Measurements from ENCODE around the gene TNFSF11.

Gene TNFSF11

DNA sequence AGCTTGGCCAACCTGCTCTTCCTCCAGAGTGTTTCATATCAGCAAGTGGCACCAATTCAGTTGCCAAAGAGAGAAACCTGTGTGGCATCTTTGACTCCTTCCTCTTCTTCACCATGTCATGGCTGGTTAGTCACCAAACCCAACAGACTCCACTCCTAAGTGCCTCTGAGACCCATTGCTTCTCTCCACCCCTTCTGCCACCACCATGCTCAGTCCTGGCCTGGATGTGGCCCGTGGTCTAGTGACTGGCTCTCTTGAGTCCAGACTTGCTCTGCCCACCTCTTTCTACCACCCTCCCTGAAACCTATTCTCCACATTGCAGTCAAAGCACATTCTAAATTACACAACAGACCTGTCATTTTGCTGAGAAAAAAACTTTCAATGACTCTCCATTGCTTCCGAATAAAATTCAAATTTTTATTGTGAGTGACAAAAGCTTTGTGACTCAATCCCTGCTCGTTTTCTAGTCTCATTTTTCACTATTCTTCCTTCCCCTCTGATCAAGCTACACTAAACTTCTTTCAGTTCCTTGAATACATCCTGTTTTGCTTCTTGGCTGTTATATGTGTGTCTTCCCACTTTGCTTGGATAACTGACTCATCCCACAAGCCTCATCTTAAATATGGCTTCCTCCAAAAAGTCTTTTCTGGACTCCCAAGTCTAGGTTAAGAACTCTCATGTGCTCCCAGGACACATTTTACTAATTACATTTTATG lies 12.0 kb upstream of the TNFSF11 start:
- no peak for DNase-seq

DNA sequence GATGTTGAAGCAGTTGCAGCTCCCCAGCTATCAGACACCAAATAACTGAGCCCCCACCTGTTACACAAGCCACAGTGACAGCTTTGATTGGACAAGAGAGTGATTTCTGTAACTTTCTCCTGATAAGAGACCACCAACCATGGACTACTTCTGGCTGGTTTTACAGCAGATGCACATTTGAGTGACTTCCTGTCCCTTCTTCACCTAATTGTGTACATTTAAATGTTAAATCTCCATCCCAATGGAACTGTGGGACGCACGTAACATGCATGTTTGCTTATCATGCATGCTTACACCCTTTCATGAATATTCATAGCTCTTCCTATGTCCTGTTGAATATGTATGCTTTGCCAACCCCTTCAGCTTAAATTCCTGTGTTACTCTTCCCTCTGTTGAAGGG lies 6.0 kb upstream of the TNFSF11 start:
- peak; percentile 49 for DNase-seq

DNA sequence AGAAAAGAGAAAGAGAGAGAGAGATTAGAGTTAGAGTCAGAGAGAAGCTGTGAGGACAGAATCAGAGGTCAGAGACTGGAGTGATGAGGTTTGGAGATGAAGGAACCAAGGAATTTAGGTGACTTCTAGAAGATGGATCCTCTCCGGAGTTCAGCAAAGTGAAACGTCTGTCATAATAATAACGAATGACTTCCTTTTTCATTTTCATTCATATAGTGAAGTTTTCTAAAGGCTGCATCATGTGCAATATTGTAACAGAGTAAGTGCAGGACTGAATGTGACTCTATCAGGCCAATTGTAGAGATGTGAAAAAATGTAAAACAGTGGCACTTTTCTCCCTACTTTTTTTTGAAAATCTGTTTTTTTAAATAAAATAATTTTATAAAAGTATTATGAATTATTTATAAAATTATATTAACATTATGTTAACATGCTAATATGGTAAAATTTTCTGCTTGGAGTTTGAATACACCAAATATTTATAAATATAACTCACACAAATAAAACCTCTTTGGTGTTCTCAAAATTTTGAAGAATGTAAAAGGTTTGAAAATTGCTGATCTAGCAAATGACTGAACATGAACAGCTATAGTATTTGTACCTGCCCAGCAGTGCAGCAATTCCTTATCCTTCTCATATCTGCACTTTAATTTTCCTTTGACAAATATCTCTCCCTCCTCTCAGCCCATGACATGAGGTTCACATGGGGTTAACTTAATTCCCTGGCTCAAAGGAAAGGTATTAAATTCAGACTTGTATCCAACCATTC lies 4.2 kb upstream of the TNFSF11 start:
- DNase-seq: no peak

DNA sequence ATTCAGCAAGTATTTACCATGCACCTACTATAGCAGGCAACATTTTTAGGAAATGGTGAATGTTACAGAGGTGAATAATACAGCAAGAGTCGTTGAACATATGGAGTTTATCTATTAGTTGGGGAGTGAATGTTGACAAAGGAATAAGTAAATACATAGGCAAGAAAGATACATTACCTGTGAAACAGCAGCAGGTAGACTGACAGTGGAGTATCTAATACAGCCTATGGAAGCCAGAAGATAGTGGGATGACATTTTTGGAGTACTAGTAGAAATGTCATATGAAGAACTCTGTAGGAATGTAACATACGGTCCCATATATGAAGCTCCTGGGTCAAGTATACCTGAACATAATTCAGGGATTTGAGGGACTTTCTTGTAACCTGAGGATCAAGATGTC lies 2.1 kb upstream of the TNFSF11 start:
- no peak for DNase-seq

DNA sequence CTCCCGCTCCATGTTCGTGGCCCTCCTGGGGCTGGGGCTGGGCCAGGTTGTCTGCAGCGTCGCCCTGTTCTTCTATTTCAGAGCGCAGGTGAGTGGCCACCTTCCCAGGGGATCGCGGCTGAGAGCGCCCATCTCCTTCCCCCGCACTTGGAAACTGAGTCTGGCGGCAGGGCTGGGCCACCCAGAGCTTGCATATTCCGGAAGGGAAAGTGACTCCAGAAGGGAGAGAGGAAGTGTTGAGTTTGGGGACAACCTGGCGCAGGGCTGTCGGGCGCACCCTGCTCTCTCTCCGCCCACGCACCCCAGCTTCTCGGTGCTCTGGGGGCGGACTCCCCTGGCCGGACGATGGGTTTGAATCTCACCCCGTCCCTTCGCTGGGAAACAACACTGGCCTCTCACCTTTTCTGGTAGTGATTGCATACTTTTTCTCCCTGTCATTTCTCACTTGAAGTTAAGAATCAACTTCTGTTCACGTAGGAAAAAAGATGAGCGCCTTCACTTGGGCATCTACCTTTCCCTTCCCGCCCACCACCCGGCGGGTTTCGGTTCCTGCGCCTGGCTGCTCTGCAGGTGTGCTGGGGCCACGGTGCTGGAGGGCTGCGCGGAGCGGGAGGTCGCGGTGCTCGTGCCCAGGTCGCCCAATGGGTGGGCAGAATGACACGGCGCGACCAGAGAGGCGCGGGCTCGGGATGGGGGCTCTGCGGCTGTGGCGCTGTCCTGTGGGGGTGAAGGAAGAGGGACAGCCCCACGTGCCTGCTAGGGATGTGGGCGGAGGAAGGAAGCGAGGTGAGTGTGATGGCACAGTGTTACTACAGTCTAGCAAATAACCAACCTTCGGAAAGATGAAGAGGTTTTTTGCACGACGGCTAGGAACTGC lies 721 bp downstream of the TNFSF11 start:
- peak; percentile 11 for DNase-seq

DNA sequence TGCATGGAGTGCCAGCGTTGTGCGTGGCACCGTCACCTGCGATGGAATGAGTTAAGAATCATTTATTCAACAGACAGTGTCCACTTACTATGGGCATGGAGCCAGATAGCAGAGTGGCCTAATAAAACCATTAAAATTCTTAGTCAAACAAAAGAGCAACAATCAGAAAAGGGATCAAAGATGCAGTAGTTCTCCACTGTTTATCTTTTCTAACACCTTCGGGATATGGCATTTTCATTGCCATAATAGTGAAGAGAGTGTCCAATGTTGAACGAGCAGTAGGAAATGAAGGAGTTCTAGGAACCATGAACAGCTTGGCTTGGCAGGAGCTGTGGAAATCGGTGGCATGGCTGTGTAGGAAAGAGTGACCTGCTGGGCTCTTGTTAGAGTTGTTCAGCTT lies 2.0 kb downstream of the TNFSF11 start:
- no peak for DNase-seq

DNA sequence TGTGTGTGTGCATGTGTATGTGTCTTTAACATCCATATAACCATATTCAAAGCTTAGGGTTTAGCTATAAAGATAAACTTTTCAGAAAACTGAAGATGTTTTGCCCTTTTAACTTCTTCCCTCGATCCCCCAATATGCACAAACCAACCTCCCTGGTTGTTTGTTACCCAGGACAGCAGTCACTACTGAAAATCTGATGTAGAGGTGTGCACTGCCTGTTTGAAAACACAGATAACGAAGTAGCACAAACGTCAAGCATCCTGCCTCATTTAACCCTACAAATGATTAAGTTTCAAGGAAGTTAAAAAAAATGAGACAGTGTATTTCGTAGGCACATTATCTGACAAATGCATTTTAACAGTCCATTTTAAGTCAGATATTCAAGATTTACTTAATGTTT lies 3.6 kb downstream of the TNFSF11 start:
- DNase-seq: no peak

DNA sequence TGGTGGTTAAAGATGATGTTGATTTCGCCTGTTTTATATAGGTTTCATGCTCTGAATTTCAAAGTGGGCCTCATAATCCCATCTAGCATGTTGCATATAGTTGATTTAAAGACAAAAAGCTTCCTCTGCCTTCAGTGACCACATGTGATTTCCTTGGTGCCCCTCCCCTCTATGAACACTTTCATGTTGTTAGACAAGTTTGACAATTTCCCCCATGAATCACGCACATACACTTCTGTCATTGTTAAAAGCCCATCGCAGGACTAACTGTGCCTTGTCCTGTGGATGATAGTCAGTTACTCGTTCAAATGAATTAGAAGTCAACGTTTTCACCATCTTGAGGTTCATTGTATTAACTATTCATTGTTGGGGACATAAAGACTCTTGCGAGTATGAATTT lies 6.7 kb downstream of the TNFSF11 start:
- DNase-seq: no peak

DNA sequence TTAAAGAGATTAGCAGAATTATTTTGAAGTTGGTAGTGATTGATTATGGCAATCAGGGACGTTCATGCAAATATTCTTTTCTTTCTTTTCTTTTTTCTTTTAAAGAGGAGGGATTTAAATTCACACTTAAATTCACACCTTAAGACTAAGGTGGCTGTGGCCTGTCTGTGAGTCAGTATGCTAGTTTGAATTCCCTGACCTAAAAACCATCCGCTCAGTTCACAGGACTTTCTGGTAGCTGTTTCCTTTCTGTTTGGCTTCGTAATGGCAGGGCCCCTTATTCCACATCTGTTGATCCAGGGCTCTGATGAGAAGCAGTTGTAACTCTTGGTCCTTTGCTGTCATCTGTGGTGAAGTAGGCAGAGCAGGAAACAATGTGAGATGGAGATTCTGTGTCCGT lies 7.5 kb downstream of the TNFSF11 start:
- no peak for DNase-seq

DNA sequence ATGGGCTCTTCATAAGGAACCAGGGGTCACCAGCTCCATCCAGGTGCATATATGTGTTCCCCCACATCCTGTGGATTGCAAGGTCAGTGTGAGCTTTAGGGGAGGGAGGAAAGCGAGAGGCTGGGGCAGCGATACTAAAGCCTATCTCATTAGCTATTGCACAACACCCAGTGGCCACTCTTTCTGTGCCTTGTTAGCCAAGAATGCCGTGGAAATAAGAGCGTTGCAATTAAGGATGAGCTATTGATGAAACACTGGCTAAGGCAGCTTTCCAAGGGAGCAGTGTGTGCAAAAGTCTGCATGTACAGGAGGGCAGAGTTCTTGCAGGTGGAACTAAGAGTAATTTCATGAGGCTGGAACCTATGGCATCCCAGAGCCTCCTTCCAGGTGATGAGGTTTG lies 17.6 kb downstream of the TNFSF11 start:
- no peak for DNase-seq

DNA sequence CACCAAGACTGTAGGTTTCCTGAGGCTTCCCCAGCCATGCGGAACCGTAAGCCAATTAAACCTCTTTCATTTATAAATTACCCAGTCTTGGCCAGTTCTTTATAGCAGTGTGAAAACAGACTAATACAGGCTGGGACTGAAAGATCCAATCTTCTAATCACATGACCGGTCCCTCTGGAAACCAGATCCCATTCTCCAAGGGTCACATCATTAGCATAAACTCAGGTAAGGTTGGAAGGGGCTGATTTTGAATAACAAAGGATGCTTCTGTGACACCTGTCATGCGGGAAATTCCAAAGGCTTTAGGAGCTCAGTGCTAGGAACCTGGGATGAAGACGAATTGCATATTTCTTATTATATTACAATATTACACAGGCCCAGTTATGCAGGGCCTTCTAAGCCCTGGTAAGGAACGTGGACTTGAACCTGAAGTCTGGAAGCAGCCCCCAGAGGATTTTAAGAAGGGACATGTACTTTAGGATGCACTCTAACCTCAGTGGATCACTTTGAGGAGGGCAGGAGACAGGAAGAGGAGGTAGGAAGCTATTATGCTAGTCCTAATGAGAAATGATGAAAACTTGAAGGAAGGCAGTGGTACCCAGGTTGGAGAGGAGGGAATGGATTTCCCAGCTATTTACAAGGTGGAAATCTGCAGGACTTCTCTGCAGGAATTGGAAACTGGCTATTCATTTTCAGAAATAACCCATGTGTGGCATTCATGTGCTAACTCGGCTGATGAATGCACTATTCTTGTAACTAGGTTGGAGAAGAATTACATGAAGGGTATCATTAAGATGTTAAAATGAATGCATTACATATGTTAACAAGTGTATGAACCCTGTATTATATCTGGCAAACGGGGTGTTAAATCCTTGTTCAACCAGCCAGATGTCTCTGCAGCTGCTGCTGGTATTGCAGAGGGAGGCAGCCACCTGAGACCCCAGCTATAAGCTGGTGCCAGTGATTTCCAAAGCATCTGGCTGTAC lies 19.3 kb downstream of the TNFSF11 start:
- DNase-seq: no peak

DNA sequence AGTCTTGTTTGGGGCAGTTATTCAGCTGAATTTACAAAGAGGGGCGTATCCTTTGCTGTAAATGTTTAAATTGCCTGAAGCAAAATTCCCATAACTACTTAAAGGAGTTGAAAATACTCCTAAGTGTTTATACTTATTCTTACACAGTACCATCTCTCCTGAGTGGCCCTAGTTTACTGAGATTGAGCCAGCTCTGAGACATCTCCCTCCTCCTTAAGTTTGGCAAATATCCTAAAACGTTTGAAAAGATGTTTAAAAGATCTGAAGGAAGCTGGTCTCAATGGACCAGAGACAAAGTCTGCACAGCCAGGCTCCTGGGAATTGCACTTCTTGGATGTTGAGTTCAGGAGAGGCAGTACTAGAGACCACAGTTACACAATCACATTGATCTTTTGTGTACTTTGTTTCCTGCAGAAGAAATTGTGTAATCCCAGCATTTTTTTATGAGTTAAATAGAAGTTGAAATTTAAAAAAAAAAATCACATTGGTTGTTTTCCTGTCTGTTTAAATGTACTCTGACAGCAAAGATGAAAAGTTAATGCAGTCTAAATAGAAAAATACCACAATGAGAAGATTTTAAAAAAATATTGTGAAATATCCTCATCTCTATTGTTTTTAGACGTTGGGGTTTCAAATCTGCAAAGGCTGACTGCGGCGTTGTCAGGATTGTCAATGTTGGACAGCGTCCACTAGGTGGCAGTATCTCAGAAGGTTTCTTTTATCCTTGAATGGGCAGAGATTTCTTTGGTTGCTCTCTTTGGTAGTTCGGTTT lies 20.7 kb downstream of the TNFSF11 start:
- peak; percentile 85 for DNase-seq

DNA sequence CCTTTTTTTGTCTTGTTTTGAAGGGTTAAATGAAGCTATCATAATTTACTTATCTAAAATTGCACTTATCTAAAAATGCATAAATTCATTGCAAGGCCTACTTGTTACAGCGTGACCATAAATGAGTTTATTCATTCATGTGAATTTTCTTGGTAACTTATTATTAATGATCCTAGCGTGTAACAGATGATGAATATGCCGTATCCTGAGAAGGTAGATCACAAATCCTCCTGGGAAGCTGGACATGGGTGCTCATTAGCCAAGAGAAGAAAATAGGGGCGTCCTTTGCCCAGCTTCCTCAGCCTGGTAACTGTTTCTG lies 21.3 kb downstream of the TNFSF11 start:
- no peak for DNase-seq

DNA sequence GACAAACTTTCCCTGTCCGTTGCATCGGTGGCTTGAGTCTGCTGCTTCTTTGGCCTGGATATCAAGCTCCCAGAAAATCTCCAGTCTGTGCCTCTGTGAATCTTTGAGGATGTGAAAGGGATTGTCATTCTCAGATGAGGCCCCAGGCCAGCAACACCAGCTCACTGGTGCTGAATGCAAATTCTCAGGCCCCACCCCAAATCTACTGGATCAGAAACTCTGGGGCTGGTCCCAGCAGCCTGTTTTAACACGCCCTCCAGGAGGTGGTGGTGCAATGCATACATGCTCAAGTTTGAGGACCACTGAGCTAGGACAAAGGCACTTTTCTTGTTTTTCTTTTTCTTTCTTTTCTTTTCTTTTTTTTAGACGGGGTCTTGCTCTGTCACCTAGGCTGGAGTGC lies 23.6 kb downstream of the TNFSF11 start:
- no peak for DNase-seq

DNA sequence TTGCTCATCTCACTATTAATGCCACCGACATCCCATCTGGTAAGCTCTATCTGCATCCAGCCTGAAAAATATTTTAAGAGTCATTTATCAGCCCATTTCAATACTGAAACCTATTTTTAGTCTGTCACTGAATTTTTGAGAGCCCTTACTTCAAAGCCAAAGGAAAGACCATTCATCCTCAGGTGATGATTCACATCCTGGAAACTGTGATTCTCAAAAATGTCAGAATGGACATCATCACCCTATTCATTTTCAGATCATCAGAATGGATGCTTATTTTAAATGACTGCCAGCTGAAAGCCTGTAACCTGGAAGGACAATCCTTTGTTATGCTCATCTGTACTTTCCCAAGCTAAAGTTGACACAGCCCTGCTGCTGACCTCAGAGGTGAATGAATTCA lies 27.0 kb downstream of the TNFSF11 start:
- DNase-seq: no peak

DNA sequence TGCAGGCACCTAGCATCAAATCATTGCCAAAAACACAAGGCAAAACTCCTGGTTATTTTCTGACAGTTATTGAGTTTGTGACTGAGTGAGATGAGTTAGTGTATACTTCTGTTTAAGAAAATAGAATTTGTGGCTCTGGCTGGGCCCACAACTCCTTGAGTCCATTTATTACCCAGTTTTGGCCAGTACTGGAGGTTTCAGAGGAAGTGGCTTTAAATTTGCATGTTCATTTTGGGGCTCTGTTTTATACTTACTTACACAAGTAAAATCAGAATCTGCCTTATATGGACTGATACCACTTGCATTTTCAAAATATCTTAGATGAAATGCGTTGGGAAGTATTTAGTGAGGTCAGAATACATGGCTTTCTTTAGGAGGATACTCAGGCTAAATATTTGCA lies 29.0 kb downstream of the TNFSF11 start:
- no peak for DNase-seq

DNA sequence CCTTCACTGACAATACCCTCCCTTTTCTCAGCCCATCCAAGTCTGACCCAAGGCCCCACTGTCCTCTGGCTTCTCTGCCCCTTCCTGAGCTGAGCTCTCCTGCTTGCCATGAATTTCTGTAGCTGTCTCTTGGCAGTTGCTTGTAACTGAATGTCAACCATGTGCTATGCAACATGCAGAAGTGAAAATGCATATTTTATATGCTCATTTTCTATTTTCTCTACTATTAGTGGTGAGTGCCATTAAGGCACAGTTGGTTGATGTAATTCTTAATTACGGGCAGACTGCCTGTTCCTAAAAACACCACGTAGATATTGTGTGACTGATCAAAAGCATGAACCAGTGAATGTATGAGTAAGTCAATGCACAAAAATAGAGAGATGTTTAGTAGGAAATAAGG lies 29.6 kb downstream of the TNFSF11 start:
- DNase-seq: no peak

DNA sequence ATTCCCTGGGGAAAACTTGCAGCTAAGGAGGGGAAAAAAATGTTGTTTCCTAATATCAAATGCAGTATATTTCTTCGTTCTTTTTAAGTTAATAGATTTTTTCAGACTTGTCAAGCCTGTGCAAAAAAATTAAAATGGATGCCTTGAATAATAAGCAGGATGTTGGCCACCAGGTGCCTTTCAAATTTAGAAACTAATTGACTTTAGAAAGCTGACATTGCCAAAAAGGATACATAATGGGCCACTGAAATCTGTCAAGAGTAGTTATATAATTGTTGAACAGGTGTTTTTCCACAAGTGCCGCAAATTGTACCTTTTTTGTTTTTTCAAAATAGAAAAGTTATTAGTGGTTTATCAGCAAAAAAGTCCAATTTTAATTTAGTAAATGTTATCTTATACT lies 33.6 kb downstream of the TNFSF11 start:
- DNase-seq: no peak

DNA sequence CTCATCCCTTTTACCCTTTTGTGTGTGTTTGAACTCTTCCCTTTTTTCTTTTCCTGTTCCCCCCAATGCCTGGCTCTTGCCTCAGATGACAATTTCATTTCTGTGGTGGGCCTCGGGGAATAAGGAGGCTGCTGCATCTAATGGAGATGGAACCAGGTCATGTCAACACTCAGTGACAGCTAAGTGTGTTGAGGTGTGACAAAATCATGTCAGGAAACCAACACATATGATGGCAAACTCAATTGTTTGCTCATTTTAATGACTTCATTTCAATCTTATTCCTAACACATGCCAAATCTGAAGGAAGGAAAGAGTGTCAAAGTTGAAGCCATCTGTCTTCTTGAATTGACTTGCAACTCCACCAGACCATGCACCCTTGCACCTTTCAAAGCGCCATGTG lies 36.7 kb downstream of the TNFSF11 start:
- DNase-seq: no peak

DNA sequence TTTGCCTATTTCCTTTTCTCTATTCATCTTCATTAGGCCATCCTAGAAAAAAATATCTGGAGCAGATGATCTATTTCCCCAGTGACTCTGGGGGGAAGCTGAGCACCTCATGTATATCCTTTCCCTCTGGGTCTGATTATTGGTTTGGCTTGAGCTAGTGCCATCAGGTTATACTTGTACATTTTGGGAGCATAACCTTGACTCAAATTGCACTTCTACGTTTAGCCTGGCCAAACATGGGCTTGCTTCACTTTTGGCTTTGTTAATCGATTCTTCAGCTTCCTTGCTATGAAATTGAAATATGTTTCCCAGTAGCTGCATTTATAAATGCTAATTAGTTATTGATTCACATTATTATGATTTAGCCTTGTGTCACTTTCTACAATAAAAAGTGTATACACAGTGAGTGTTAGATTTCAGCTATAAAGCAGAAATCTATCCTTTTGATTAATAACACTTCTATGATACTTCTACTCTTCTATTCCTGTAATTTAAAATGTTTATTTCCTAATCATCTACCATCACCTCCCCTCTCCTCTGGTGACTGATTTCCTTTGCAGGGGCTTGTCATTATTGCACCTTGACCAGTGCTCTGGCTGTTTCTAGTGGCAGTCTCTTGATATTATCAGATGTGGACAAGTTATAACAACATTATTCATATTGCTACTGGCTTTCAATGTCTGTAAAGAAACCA lies 37.3 kb downstream of the TNFSF11 start:
- DNase-seq: no peak
